Retinal pigment epithelial cell (primary cell): ENCODE results near the gene ADGRG2.

Experiments used
- DNase-seq: peaks from one replicate; pipeline ENCODE4 v3.0.0-alpha.2; 2010; ENCODE audit warnings: low read depth
- H3K4me3 ChIP-seq: 2 replicates; pipeline ENCODE4 v1.5.1; 2011; ENCODE audit warnings: mild to moderate bottlenecking, low read length, control low read depth, moderate library complexity
- CTCF ChIP-seq: conservative IDR thresholded peaks from 2 replicates; pipeline ENCODE4 v1.5.1; 2011; ENCODE audit warnings: low read depth, low read length, control low read depth, inconsistent platforms

Gene ADGRG2

GRCh38 chrX:18946611-18947010 is 175.7 kb downstream of the ADGRG2 start:
- TF ChIP-seq CTCF: no peak
- no peak for DNase-seq
- no peak overlapping the region for H3K4me3 ChIP-seq

GRCh38 chrX:18946157-18946556 is 176.1 kb downstream of the ADGRG2 start:
- no peak for TF ChIP-seq CTCF

GRCh38 chrX:18945483-18945882 is 176.8 kb downstream of the ADGRG2 start:
- no peak for TF ChIP-seq CTCF
- no peak for DNase-seq
- no peak overlapping the region for H3K4me3 ChIP-seq

More at GRCh38 chrX:18946157-18946556, 176.1 kb downstream of the ADGRG2 start:
- no peak overlapping the region for H3K4me3 ChIP-seq
- no peak for DNase-seq

GRCh38 chrX:18944482-18944881 is 177.8 kb downstream of the ADGRG2 start:
- no peak overlapping the region for H3K4me3 ChIP-seq
- no peak for TF ChIP-seq CTCF
- DNase-seq: no peak

- H3K4me3 ChIP-seq: no peak overlapping the region
- no peak for TF ChIP-seq CTCF
- no peak for DNase-seq
Measured at GRCh38 chrX:18941896-18942295, 180.4 kb downstream of the ADGRG2 start.
